Peyer's patch (tissue), 4 donors: ENCODE measurements around the gene MAP3K13. TPM values are rescaled to one million over a fixed set of nuclear protein-coding genes. Genes with fewer than 3 reads are reported as not detected.
A peak's percentile ranks its signal among the peaks of the same experiment; 100 is the strongest.

Source experiments
- DNase-seq, 3 donors: peaks; one replicate each; pipeline ENCODE4 v3.0.0-alpha.2; 2017 to 2019
- H3K27ac ChIP-seq, 4 donors: fragments of 200-600 bp; sonication (generic); one replicate each; pipeline ENCODE4 v1.5.1; 2016 to 2019
- H3K27me3 ChIP-seq, 2 donors: fragments of 200-600 bp; sonication (generic); one replicate each; pipeline ENCODE4 v1.5.1; 2019
- H3K36me3 ChIP-seq, 3 donors: fragments of 200-600 bp; sonication (generic); one replicate each; pipeline ENCODE4 v1.5.1; 2016 to 2019
- H3K4me1 ChIP-seq, 4 donors: fragments of 200-600 bp; sonication (generic); one replicate each; pipeline ENCODE4 v1.5.1; 2016 to 2019
- H3K4me3 ChIP-seq, 4 donors: fragments of 200-600 bp; sonication (generic); 1 replicate in 3 of 4; 2 replicates in 1 of 4; pipeline ENCODE4 v1.5.1; 2016 to 2019; ENCODE audit warnings: mild to moderate bottlenecking in 1 of 4
- H3K9me3 ChIP-seq, 4 donors: fragments of 200-600 bp; sonication (generic); one replicate each; pipeline ENCODE4 v1.5.1; 2016 to 2019; ENCODE audit warnings: mild to moderate bottlenecking in 1 of 4
- CTCF ChIP-seq, 6 experiments: fragments of 450-650 bp in 4 of 6; fragments of 200-600 bp in 2 of 6; sonication (generic) in 1 of 6; IDR thresholded peaks; one replicate each; pipeline ENCODE4 v1.5.1; 2017 to 2019; ENCODE audit warnings: antibody characterized with exemption in 6 of 6, mild to moderate bottlenecking in 3 of 6, moderate library complexity in 1 of 6
- POLR2A ChIP-seq, 2 donors: fragments of 450-650 bp; IDR thresholded peaks; one replicate each; pipeline ENCODE4 v1.5.1; 2017; ENCODE audit warnings: antibody characterized with exemption in 2 of 2, mild to moderate bottlenecking in 2 of 2, moderate library complexity in 2 of 2
- total RNA-seq, 4 donors: library from RNA; depleted of rRNA; stranded (reverse); fragments of >200 nt; gene quantifications; one replicate each; pipeline ENCODE4 v1.1.0, GENCODE V29; 2016

Gene MAP3K13
- total RNA-seq, 4 donors from 2014 or later: 40.4 to 60.2 (median 52.1) TPM

GRCh38 chr3:185517387-185518130 is 154.6 kb downstream of the MAP3K13 start:
- Histone ChIP-seq H3K27ac (no peak overlapping the region), H3K36me3 (peaks cover 0 to 29% (median 0%) of the 10 kb centered on the region in 3 donors), H3K4me3 (no peak overlapping the region), H3K4me1 (no peaks in the 10 kb centered on the region), H3K9me3 (no peaks in the 10 kb centered on the region), H3K27me3 (no peaks in the 10 kb centered on the region)
- DNase-seq: no peak
- no peak for TF ChIP-seq CTCF (IDR thresholded peaks at IDR 0.05)
- TF ChIP-seq POLR2A (IDR thresholded peaks at IDR 0.05): no peak

- DNase-seq: no peak
- TF ChIP-seq POLR2A (IDR thresholded peaks at IDR 0.05) (no peak), CTCF (IDR thresholded peaks at IDR 0.05) (no peak)
- no peaks in the 10 kb centered on the region for H3K27me3 ChIP-seq
- H3K4me1 ChIP-seq: no peaks in the 10 kb centered on the region
- H3K27ac ChIP-seq: no peak overlapping the region
- H3K9me3 ChIP-seq: no peaks in the 10 kb centered on the region
- H3K4me3 ChIP-seq: no peak overlapping the region
- peaks cover 0 to 24% (median 0%) of the 10 kb centered on the region in 3 donors for H3K36me3 ChIP-seq
These were observed 156.1 kb downstream of the MAP3K13 start for GRCh38 chr3:185519021-185519420.

- Histone ChIP-seq H3K27ac (no peak overlapping the region), H3K4me1 (no peaks in the 10 kb centered on the region), H3K9me3 (no peaks in the 10 kb centered on the region), H3K36me3 (peaks cover 0 to 10% (median 0%) of the 10 kb centered on the region in 3 donors), H3K4me3 (no peak overlapping the region), H3K27me3 (no peaks in the 10 kb centered on the region)
- DNase-seq: no peak
- TF ChIP-seq CTCF (IDR thresholded peaks at IDR 0.05) (no peak), POLR2A (IDR thresholded peaks at IDR 0.05) (no peak)
These were observed 158.6 kb downstream of the MAP3K13 start for GRCh38 chr3:185521349-185522138.

GRCh38 chr3:185526349-185526951 is 163.5 kb downstream of the MAP3K13 start:
- no peaks in the 10 kb centered on the region for H3K27me3 ChIP-seq
- TF ChIP-seq CTCF (IDR thresholded peaks at IDR 0.05) (no peak), POLR2A (IDR thresholded peaks at IDR 0.05) (no peak)
- H3K36me3 ChIP-seq: peaks cover 0 to 11% (median 0%) of the 10 kb centered on the region in 3 donors
- no peak overlapping the region for H3K27ac ChIP-seq
- H3K4me3 ChIP-seq: no peak overlapping the region
- DNase-seq: peak in 1 of 3 donors; percentile 2
- no peaks in the 10 kb centered on the region for H3K9me3 ChIP-seq
- H3K4me1 ChIP-seq: no peaks in the 10 kb centered on the region

DNA sequence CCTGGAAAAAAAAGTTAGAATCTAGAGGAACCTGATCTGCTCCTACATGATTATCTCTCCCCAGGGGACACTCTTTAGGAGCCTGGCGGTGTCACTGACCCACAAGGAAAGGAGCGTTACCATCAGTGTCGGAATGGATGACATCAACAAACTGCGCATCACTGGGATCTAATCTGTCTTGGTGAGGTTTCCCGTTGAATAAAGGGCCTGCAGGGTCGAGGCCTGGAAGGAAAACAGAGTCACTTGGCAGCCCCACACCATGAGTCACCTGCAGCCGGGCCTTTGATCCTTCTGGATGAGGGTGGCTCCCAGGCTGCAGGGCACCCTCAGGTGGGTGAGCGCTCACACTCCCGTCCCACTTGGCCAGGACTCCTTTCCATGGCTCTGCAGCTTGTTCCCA is 164.4 kb downstream of the MAP3K13 start:
- no peaks in the 10 kb centered on the region for H3K27me3 ChIP-seq
- H3K36me3 ChIP-seq: peaks cover 0 to 7% (median 0%) of the 10 kb centered on the region in 3 donors
- no peaks in the 10 kb centered on the region for H3K9me3 ChIP-seq
- no peak for TF ChIP-seq POLR2A (IDR thresholded peaks at IDR 0.05)
- TF ChIP-seq CTCF (IDR thresholded peaks at IDR 0.05): peak in 1 of 6 experiments; percentile 4
- DNase-seq: peak in 2 of 3 donors; percentile 52 to 67
- H3K4me1 ChIP-seq: no peaks in the 10 kb centered on the region
- H3K4me3 ChIP-seq: no peak overlapping the region
- no peak overlapping the region for H3K27ac ChIP-seq
